ENCODE measurements around the gene TUBA4B. TPM values are rescaled to one million over a fixed set of nuclear protein-coding genes. Genes with fewer than 3 reads are reported as not detected.

The TUBA4B gene
- total RNA-seq, 1 experiment from 2014 or later, result not detected

- H3K9me3 ChIP-seq, result no peaks in the 10 kb centered on the region
- H3K4me1 Mint-ChIP-seq (ENCODE audit: low read depth, unreplicated experiment), result peaks cover 5% of the 10 kb centered on the region
- H3K27me3 Mint-ChIP-seq (ENCODE audit: insufficient read depth, unreplicated experiment), result no peaks in the 10 kb centered on the region
- peaks cover 6% of the 10 kb centered on the region; the same call in 1 of the 2 replicates for H3K4me1 ChIP-seq
- no peaks in the 10 kb centered on the region for H3K27me3 ChIP-seq (replicated peaks; ENCODE audit: control insufficient read depth, insufficient read depth, low read length)
- BruUV-seq (replicated peaks), result no TSS peak
- H3K27ac Mint-ChIP-seq (ENCODE audit: unreplicated experiment), result no peak overlapping the region
- no peaks in the 10 kb centered on the region for H3K9me3 Mint-ChIP-seq (ENCODE audit: unreplicated experiment)
- H3K4me3 Mint-ChIP-seq (ENCODE audit: unreplicated experiment), result no peak overlapping the region
- peaks cover 3% of the 10 kb centered on the region for H3K36me3 ChIP-seq (ENCODE audit: control insufficient read depth, insufficient read depth, low read length)
- no peak overlapping the region for H3K4me3 ChIP-seq (ENCODE audit: low read depth, low read length)
- peaks cover 18% of the 10 kb centered on the region for H3K36me3 Mint-ChIP-seq (ENCODE audit: insufficient read depth, unreplicated experiment)
- intact Hi-C loops (cut with micrococcal nuclease; ENCODE audit: unreplicated experiment), result no loop called here
- ChIA-PET POLR2A (no interaction called here), CTCF (interaction anchor here (2.9 kb wide), 1 partner anchor 10 kb away, joined by 20 read pairs; no protein-coding TSS in a partner anchor)
- DNase-seq, result no peak
- TF ChIP-seq CTCF (IDR thresholded peaks at IDR 0.05; ENCODE audit: insufficient read depth in 1 of 2, low read depth in 1 of 2, low read length in 1 of 2, severe bottlenecking in 1 of 2, unreplicated experiment in 1 of 2), result no peak
Measured at GRCh38 chr2:219284501-219285372, 31.7 kb downstream of the TUBA4B start.

- H3K9me3 ChIP-seq, result no peaks in the 10 kb centered on the region
- Mint-ChIP-seq H3K27me3 (ENCODE audit: insufficient read depth, unreplicated experiment) (no peaks in the 10 kb centered on the region), H3K4me1 (ENCODE audit: low read depth, unreplicated experiment) (no peaks in the 10 kb centered on the region), H3K4me3 (ENCODE audit: unreplicated experiment) (no peak overlapping the region), H3K9me3 (ENCODE audit: unreplicated experiment) (no peaks in the 10 kb centered on the region), H3K36me3 (ENCODE audit: insufficient read depth, unreplicated experiment) (peaks cover 19% of the 10 kb centered on the region), H3K27ac (ENCODE audit: unreplicated experiment) (no peak overlapping the region)
- intact Hi-C loops (cut with micrococcal nuclease; ENCODE audit: unreplicated experiment), result no loop called here
- peaks cover under 1% of the 10 kb centered on the region; the same call in 1 of the 2 replicates for H3K4me1 ChIP-seq
- no peak overlapping the region for H3K4me3 ChIP-seq (ENCODE audit: low read depth, low read length)
- DNase-seq, result no peak
- CTCF ChIA-PET, result interaction anchor here (2.9 kb wide), 1 partner anchor 10 kb away, joined by 20 read pairs; no protein-coding TSS in a partner anchor
- POLR2A ChIA-PET, result no interaction called here
- no peak for TF ChIP-seq CTCF (IDR thresholded peaks at IDR 0.05; ENCODE audit: insufficient read depth in 1 of 2, low read depth in 1 of 2, low read length in 1 of 2, severe bottlenecking in 1 of 2, unreplicated experiment in 1 of 2)
- H3K36me3 ChIP-seq (ENCODE audit: control insufficient read depth, insufficient read depth, low read length), result peaks cover 3% of the 10 kb centered on the region
- no peaks in the 10 kb centered on the region for H3K27me3 ChIP-seq (replicated peaks; ENCODE audit: control insufficient read depth, insufficient read depth, low read length)
- no TSS peak for BruUV-seq (replicated peaks)
Measured at GRCh38 chr2:219285373-219285735, 32.3 kb downstream of the TUBA4B start.

GRCh38 chr2:219285894-219286425, 32.9 kb downstream of the TUBA4B start:
- POLR2A ChIA-PET, result interaction anchor here (0.5 kb wide), 1 partner anchor 98 kb away, joined by 3 read pairs; no protein-coding TSS in a partner anchor
- Mint-ChIP-seq H3K4me1 (ENCODE audit: low read depth, unreplicated experiment) (no peaks in the 10 kb centered on the region), H3K4me3 (ENCODE audit: unreplicated experiment) (no peak overlapping the region), H3K27ac (ENCODE audit: unreplicated experiment) (no peak overlapping the region), H3K36me3 (ENCODE audit: insufficient read depth, unreplicated experiment) (peaks cover 19% of the 10 kb centered on the region), H3K27me3 (ENCODE audit: insufficient read depth, unreplicated experiment) (no peaks in the 10 kb centered on the region), H3K9me3 (ENCODE audit: unreplicated experiment) (no peaks in the 10 kb centered on the region)
- Histone ChIP-seq H3K27me3 (replicated peaks; ENCODE audit: control insufficient read depth, insufficient read depth, low read length) (no peaks in the 10 kb centered on the region), H3K4me1 (no peaks in the 10 kb centered on the region), H3K9me3 (no peaks in the 10 kb centered on the region), H3K36me3 (ENCODE audit: control insufficient read depth, insufficient read depth, low read length) (peaks cover 3% of the 10 kb centered on the region), H3K4me3 (ENCODE audit: low read depth, low read length) (no peak overlapping the region)
- no peak for DNase-seq
- no TSS peak for BruUV-seq (replicated peaks)
- CTCF ChIA-PET, result interaction anchor here (1.2 to 2.9 kb wide), 2 partner anchors 8 to 9 kb away, joined by 4 to 20 read pairs; no protein-coding TSS in a partner anchor
- intact Hi-C loops (cut with micrococcal nuclease; ENCODE audit: unreplicated experiment), result no loop called here
- no peak for TF ChIP-seq CTCF (IDR thresholded peaks at IDR 0.05; ENCODE audit: insufficient read depth in 1 of 2, low read depth in 1 of 2, low read length in 1 of 2, severe bottlenecking in 1 of 2, unreplicated experiment in 1 of 2)

All from Caco-2 (cell line).